HAP-1 (cell line): ENCODE measurements around the gene FAM3A.

Experiments
- DNase-seq, 2 experiments: peaks; one replicate each; pipeline ENCODE4 v3.0.0-alpha.2; 2016 to 2020; ENCODE audit warnings: low spot score in 2 of 2
- H3K27me3 ChIP-seq: fragments of 250-450 bp; sonication (Bioruptor Pico); 2 replicates; pipeline ENCODE4 v1.5.1; 2020; ENCODE audit warnings: low read depth, mild to moderate bottlenecking, moderate library complexity
- H3K36me3 ChIP-seq: fragments of 250-450 bp; sonication (Bioruptor Pico); replicated peaks from 2 replicates; pipeline ENCODE4 v1.5.1; 2020; ENCODE audit warnings: mild to moderate bottlenecking
- H3K4me1 ChIP-seq: fragments of 250-450 bp; sonication (Bioruptor Pico); 2 replicates; pipeline ENCODE4 v1.5.1; 2020; ENCODE audit warnings: mild to moderate bottlenecking
- H3K4me3 ChIP-seq: fragments of 250-450 bp; sonication (Bioruptor Pico); 2 replicates; pipeline ENCODE4 v1.5.1; 2020; ENCODE audit warnings: mild to moderate bottlenecking, moderate library complexity
- H3K9me3 ChIP-seq: fragments of 250-450 bp; sonication (Bioruptor Pico); 2 replicates; pipeline ENCODE4 v1.5.1; 2020; ENCODE audit warnings: mild to moderate bottlenecking, moderate library complexity
- in situ Hi-C: fragments of 300-500 bp; cut with MboI; formaldehyde crosslinking; loops from 3 replicates; pipeline ENCODE4 v1.14.3; 2020; ENCODE audit warnings: low sequenced_read_pairs, inconsistent platforms, mixed read lengths

Gene FAM3A

DNA sequence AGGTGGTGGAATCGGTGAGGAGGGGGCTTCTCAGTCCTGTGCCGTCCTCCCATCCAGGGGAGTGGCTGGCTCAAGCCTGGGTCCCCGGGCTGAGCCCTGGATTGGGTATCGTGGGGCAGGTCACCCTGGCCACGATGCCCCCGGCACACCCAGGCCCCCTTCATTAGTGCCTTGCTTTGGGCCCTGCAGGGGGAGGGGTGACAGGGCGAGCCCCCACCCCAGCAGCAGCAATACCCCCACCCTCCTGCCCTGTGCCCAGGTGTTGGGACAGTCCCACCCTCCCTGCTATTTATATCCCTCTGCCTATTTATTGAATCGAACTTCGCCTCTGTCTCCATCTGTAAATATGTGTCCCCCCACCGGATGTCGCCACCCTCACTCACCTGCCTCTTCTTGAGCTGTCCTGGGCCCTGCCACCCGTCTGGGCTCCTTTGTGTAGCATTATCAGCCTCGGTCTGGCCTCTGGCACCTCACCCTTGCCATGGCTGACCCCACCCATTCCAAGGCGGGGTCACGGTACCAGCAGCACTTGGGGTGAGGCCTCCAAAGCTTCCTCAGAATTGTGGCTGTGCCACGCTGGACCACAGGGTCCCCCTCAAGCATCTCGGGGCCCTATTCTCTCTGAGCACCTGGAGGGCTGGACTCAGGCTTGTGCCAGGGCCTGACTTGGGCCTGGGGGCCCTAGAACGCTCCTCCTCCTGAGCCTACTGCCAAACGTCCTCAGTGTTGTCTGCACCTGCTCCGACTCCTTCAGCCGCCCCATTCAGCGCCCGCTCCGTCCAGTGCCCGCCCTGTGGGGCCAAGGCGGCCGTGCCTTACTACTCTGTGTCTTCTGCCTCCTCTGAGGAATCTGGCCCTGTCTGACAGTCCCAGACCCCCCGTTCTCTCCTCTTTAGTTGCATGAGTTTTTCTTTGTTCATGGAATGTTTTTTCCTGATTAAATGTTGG lies 43.1 kb downstream of the FAM3A start:
- no peaks in the 10 kb centered on the region for H3K9me3 ChIP-seq
- no peak overlapping the region for H3K4me3 ChIP-seq
- in situ Hi-C loops, result no loop called here

DNA sequence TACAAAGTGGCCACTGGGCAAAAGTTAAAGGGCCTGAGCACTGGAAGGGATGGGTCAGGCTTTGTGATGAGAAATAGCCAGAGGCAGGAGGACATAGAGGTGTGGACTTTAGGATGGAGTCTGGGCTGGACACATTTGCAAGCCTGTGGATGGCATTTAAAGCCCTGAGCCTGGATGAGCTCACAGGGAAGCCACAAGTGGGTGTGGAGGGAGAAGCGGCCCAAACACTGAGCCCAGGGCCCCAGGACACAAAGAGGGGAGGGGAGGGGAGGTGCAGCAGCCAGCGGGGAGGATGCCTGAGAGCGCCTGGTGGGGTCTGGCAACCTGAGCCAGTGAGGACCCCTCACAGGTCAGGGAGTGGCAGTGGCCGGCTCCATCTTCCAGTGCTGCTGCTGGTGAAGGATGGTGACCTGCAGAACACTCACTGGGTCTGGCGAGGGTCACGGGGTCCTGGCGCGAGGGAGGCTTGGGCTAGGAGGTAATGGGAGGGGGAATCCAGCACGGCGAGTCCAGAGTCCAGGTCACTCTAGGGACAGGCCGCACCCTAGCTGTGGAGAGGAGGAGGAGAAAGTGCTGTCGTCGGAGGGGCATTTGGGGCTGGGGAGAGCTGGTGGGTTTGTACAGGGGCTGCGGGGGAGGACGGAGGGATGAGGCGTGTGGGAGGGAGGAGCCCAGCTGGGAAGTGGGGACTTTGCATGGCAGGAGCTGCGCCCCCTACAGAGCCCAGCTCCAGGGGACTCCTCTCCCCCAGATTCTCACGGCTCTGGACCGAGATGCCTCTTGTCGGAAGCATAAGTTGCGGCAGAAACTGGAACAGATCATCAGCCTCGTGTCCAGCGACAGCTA lies 44.0 kb downstream of the FAM3A start:
- no peak for DNase-seq
- no peak overlapping the region for H3K4me3 ChIP-seq
- in situ Hi-C loops, result no loop called here
- H3K9me3 ChIP-seq, result no peaks in the 10 kb centered on the region
- H3K27me3 ChIP-seq, result no peaks in the 10 kb centered on the region
- H3K4me1 ChIP-seq, result no peaks in the 10 kb centered on the region
- peaks cover 57% of the 10 kb centered on the region for H3K36me3 ChIP-seq

More for the DNA sequence above, 43.1 kb downstream of the FAM3A start:
- Histone ChIP-seq H3K36me3 (peaks cover 51% of the 10 kb centered on the region), H3K27me3 (no peaks in the 10 kb centered on the region), H3K4me1 (no peaks in the 10 kb centered on the region)
- DNase-seq, result no peak

- H3K36me3 ChIP-seq, result peaks cover 65% of the 10 kb centered on the region
- in situ Hi-C loops, result no loop called here
- no peak for DNase-seq
Observed at GRCh38 chrX:154470914-154471568, 45.0 kb downstream of the FAM3A start.

DNA sequence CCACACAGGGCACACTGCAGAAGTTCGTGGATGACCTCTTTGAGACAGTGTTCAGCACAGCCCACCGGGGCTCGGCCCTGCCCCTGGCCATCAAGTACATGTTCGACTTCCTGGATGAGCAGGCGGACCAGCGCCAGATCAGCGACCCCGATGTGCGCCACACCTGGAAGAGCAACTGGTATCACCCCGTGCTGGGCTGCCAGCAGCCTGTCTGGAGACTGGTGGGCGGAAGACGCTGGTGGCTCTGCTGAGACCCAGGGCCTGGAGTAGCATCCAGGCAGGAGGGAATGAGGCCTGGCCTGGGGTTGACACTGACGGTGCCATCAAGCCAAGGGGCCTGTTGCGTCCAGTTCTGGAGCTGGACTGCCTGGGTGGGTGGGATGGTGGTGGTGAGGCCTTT lies 45.6 kb downstream of the FAM3A start:
- no peaks in the 10 kb centered on the region for H3K27me3 ChIP-seq
- no peak overlapping the region for H3K4me3 ChIP-seq
- no peak for DNase-seq
- in situ Hi-C loops, result no loop called here
- H3K9me3 ChIP-seq, result no peaks in the 10 kb centered on the region
- peaks cover 71% of the 10 kb centered on the region for H3K36me3 ChIP-seq
- no peaks in the 10 kb centered on the region for H3K4me1 ChIP-seq

More at GRCh38 chrX:154470914-154471568, 45.0 kb downstream of the FAM3A start:
- Histone ChIP-seq H3K4me1 (no peaks in the 10 kb centered on the region), H3K27me3 (no peaks in the 10 kb centered on the region), H3K4me3 (no peak overlapping the region), H3K9me3 (no peaks in the 10 kb centered on the region)

DNA sequence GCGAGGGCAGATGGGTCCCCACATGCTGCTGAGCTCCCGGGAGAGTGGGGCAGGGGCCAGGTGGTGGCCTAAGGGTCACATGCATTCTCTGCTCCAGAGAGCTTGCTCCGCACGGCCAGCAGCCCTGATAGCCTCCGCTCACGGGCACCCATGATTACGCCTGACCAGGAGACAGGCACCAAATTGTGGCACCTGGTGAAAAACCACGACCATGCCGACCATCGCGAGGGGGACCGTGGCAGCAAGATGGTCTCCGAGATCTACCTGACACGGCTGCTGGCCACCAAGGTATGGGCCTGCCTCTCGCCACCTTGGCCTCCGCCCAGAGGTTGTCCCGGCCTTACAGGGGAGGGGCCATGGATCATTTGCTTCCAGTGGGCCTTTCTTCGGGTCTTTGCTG lies 46.2 kb downstream of the FAM3A start:
- peaks cover 77% of the 10 kb centered on the region for H3K36me3 ChIP-seq
- no peaks in the 10 kb centered on the region for H3K4me1 ChIP-seq
- in situ Hi-C loops, result no loop called here
- no peak for DNase-seq
- no peaks in the 10 kb centered on the region for H3K9me3 ChIP-seq
- no peaks in the 10 kb centered on the region for H3K27me3 ChIP-seq
- no peak overlapping the region for H3K4me3 ChIP-seq

GRCh38 chrX:154469114-154469513 lies 46.9 kb downstream of the FAM3A start:
- Histone ChIP-seq H3K27me3 (no peaks in the 10 kb centered on the region), H3K36me3 (peaks cover 84% of the 10 kb centered on the region), H3K4me1 (no peaks in the 10 kb centered on the region), H3K4me3 (no peak overlapping the region), H3K9me3 (no peaks in the 10 kb centered on the region)
- in situ Hi-C loops, result no loop called here
- no peak for DNase-seq

DNA sequence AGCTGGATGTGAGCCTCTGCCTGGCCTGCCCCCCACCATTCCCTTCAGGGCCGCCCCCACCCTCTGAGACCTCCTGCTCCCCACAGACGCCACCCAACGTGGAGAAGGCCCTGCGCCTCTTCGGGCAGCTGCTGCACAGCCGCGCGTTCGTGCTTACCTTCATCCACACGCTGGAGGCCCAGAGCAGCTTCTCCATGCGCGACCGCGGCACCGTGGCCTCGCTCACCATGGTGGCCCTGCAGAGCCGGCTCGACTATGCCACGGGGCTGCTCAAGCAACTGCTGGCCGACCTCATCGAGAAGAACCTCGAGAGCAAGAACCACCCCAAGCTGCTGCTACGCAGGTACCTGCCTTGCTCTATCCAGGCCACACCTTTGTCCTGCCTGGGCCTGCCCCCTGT lies 47.8 kb downstream of the FAM3A start:
- no peak for DNase-seq
- no peaks in the 10 kb centered on the region for H3K9me3 ChIP-seq
- no peak overlapping the region for H3K4me3 ChIP-seq
- in situ Hi-C loops, result no loop called here
- no peaks in the 10 kb centered on the region for H3K4me1 ChIP-seq
- H3K36me3 ChIP-seq, result peaks cover 89% of the 10 kb centered on the region
- no peaks in the 10 kb centered on the region for H3K27me3 ChIP-seq

- H3K27me3 ChIP-seq, result no peaks in the 10 kb centered on the region
- H3K4me3 ChIP-seq, result no peak overlapping the region
- peaks cover 90% of the 10 kb centered on the region for H3K36me3 ChIP-seq
- H3K9me3 ChIP-seq, result no peaks in the 10 kb centered on the region
- H3K4me1 ChIP-seq, result no peaks in the 10 kb centered on the region
- in situ Hi-C loops, result no loop called here
- DNase-seq, result no peak
Observed at GRCh38 chrX:154467556-154467955, 48.5 kb downstream of the FAM3A start.

DNA sequence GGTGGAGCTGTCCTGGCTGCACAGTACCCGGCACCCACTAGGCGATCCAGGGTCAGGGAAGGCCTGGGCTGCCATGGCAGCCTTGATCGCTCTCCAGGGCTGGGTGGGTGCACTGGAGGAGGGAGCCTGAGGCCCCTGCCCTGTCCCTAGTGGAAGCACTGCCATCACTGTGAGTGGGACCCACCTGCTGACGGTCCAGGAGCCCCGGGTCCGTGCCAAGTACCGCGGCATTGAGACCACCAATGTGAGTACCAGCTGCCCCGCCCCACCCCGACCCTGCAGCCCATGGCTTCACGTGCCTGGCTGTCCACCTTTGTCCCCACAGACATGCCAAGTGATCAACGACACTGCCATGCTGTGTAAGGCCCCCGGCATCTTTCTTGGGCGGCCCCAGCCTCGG lies 49.1 kb downstream of the FAM3A start:
- DNase-seq, result no peak
- H3K9me3 ChIP-seq, result no peaks in the 10 kb centered on the region
- in situ Hi-C loops, result no loop called here

GRCh38 chrX:154466036-154466435 lies 50.0 kb downstream of the FAM3A start:
- Histone ChIP-seq H3K4me1 (no peaks in the 10 kb centered on the region), H3K9me3 (no peaks in the 10 kb centered on the region), H3K36me3 (peaks cover 93% of the 10 kb centered on the region), H3K4me3 (no peak overlapping the region), H3K27me3 (no peaks in the 10 kb centered on the region)
- no peak for DNase-seq
- in situ Hi-C loops, result no loop called here

More for the DNA sequence above, 49.1 kb downstream of the FAM3A start:
- Histone ChIP-seq H3K36me3 (peaks cover 93% of the 10 kb centered on the region), H3K27me3 (no peaks in the 10 kb centered on the region), H3K4me1 (no peaks in the 10 kb centered on the region), H3K4me3 (no peak overlapping the region)

GRCh38 chrX:154465601-154466000 lies 50.4 kb downstream of the FAM3A start:
- DNase-seq, result no peak
- H3K9me3 ChIP-seq, result no peaks in the 10 kb centered on the region
- H3K4me3 ChIP-seq, result no peak overlapping the region
- peaks cover 93% of the 10 kb centered on the region for H3K36me3 ChIP-seq
- no peaks in the 10 kb centered on the region for H3K27me3 ChIP-seq
- H3K4me1 ChIP-seq, result no peaks in the 10 kb centered on the region
- in situ Hi-C loops, result no loop called here

- no peak for DNase-seq
- no peaks in the 10 kb centered on the region for H3K9me3 ChIP-seq
- no peaks in the 10 kb centered on the region for H3K27me3 ChIP-seq
- H3K4me1 ChIP-seq, result peaks cover under 1% of the 10 kb centered on the region; the same call in 1 of the 2 replicates
- H3K4me3 ChIP-seq, result no peak overlapping the region
- in situ Hi-C loops, result no loop called here
- peaks cover 90% of the 10 kb centered on the region for H3K36me3 ChIP-seq
Observed at GRCh38 chrX:154464806-154465365, 51.1 kb downstream of the FAM3A start.

GRCh38 chrX:154463611-154464220 lies 52.3 kb downstream of the FAM3A start:
- peaks cover 79% of the 10 kb centered on the region for H3K36me3 ChIP-seq
- no peak for DNase-seq
- no peak overlapping the region for H3K4me3 ChIP-seq
- H3K9me3 ChIP-seq, result no peaks in the 10 kb centered on the region
- H3K4me1 ChIP-seq, result peaks cover 6% of the 10 kb centered on the region
- in situ Hi-C loops, result no loop called here
- H3K27me3 ChIP-seq, result no peaks in the 10 kb centered on the region
